ENCODE measurements around the gene KIRREL3.

Gene KIRREL3

GRCh38 chr11:126645186-126645585 lies 355.4 kb downstream of the KIRREL3 start:
- Histone ChIP-seq H2AFZ (ENCODE audit: low read depth, low read length, severe bottlenecking) (no peak overlapping the region), H3K9me2 (replicated peaks; ENCODE audit: insufficient read depth, low read length) (no peaks in the 10 kb centered on the region), H3K4me3 (ENCODE audit: insufficient read depth, low read length, poor library complexity, severe bottlenecking) (no peak overlapping the region), H3K36me3 (ENCODE audit: low read length) (no peaks in the 10 kb centered on the region), H3K4me2 (ENCODE audit: low read depth, low read length, poor library complexity, severe bottlenecking) (no peak overlapping the region), H3K79me2 (ENCODE audit: insufficient read depth, low read length) (no peaks in the 10 kb centered on the region), H3K27me3 (ENCODE audit: low read length) (no peaks in the 10 kb centered on the region), H3F3A (ENCODE audit: insufficient read depth) (no peaks in the 10 kb centered on the region), H4K20me1 (ENCODE audit: low read depth, low read length) (no peaks in the 10 kb centered on the region), H3K9me3 (ENCODE audit: insufficient read depth, low read length) (no peaks in the 10 kb centered on the region), H3K9ac (ENCODE audit: low read length) (no peak overlapping the region), H3K27ac (ENCODE audit: low read depth, low read length) (no peak overlapping the region)
- TF ChIP-seq EZH2phosphoT487 (conservative IDR thresholded peaks at IDR 0.05; ENCODE audit: low read length), result no peak

- H3K9ac ChIP-seq (ENCODE audit: low read length), result no peak overlapping the region
- H3K9me2 ChIP-seq (replicated peaks; ENCODE audit: insufficient read depth, low read length), result no peaks in the 10 kb centered on the region
- no peak overlapping the region for H3K4me2 ChIP-seq (ENCODE audit: low read depth, low read length, poor library complexity, severe bottlenecking)
- no peak overlapping the region for H2AFZ ChIP-seq (ENCODE audit: low read depth, low read length, severe bottlenecking)
- no peaks in the 10 kb centered on the region for H3K27me3 ChIP-seq (ENCODE audit: low read length)
- H3K27ac ChIP-seq (ENCODE audit: low read depth, low read length), result no peak overlapping the region
- no peaks in the 10 kb centered on the region for H3K79me2 ChIP-seq (ENCODE audit: insufficient read depth, low read length)
- no peak overlapping the region for H3K4me3 ChIP-seq (ENCODE audit: insufficient read depth, low read length, poor library complexity, severe bottlenecking)
- no peaks in the 10 kb centered on the region for H4K20me1 ChIP-seq (ENCODE audit: low read depth, low read length)
- no peaks in the 10 kb centered on the region for H3F3A ChIP-seq (ENCODE audit: insufficient read depth)
- H3K9me3 ChIP-seq (ENCODE audit: insufficient read depth, low read length), result no peaks in the 10 kb centered on the region
- no peaks in the 10 kb centered on the region for H3K36me3 ChIP-seq (ENCODE audit: low read length)
- TF ChIP-seq EZH2phosphoT487 (conservative IDR thresholded peaks at IDR 0.05; ENCODE audit: low read length), result no peak
- TF ChIP-seq, protein P1, sequence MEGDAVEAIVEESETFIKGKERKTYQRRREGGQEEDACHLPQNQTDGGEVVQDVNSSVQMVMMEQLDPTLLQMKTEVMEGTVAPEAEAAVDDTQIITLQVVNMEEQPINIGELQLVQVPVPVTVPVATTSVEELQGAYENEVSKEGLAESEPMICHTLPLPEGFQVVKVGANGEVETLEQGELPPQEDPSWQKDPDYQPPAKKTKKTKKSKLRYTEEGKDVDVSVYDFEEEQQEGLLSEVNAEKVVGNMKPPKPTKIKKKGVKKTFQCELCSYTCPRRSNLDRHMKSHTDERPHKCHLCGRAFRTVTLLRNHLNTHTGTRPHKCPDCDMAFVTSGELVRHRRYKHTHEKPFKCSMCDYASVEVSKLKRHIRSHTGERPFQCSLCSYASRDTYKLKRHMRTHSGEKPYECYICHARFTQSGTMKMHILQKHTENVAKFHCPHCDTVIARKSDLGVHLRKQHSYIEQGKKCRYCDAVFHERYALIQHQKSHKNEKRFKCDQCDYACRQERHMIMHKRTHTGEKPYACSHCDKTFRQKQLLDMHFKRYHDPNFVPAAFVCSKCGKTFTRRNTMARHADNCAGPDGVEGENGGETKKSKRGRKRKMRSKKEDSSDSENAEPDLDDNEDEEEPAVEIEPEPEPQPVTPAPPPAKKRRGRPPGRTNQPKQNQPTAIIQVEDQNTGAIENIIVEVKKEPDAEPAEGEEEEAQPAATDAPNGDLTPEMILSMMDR (IDR thresholded peaks at IDR 0.05; ENCODE audit: insufficient read depth, low read length, poor library complexity, severe bottlenecking), result no peak
Observed at GRCh38 chr11:126640186-126640585, 360.4 kb downstream of the KIRREL3 start.

- Histone ChIP-seq H3F3A (ENCODE audit: insufficient read depth) (no peaks in the 10 kb centered on the region), H3K9me2 (replicated peaks; ENCODE audit: insufficient read depth, low read length) (no peaks in the 10 kb centered on the region), H3K27ac (ENCODE audit: low read depth, low read length) (no peak overlapping the region), H3K9me3 (ENCODE audit: insufficient read depth, low read length) (no peaks in the 10 kb centered on the region), H4K20me1 (ENCODE audit: low read depth, low read length) (no peaks in the 10 kb centered on the region), H3K4me2 (ENCODE audit: low read depth, low read length, poor library complexity, severe bottlenecking) (no peak overlapping the region), H3K79me2 (ENCODE audit: insufficient read depth, low read length) (no peaks in the 10 kb centered on the region), H3K4me3 (ENCODE audit: insufficient read depth, low read length, poor library complexity, severe bottlenecking) (no peak overlapping the region), H3K27me3 (ENCODE audit: low read length) (no peaks in the 10 kb centered on the region), H3K9ac (ENCODE audit: low read length) (no peak overlapping the region), H2AFZ (ENCODE audit: low read depth, low read length, severe bottlenecking) (no peak overlapping the region), H3K36me3 (ENCODE audit: low read length) (no peaks in the 10 kb centered on the region)
- TF ChIP-seq, protein P1 (IDR thresholded peaks at IDR 0.05; ENCODE audit: insufficient read depth, low read length, poor library complexity, severe bottlenecking), result no peak
- no peak for TF ChIP-seq EZH2phosphoT487 (conservative IDR thresholded peaks at IDR 0.05; ENCODE audit: low read length)
Observed at GRCh38 chr11:126639692-126640091, 360.9 kb downstream of the KIRREL3 start.

DNA sequence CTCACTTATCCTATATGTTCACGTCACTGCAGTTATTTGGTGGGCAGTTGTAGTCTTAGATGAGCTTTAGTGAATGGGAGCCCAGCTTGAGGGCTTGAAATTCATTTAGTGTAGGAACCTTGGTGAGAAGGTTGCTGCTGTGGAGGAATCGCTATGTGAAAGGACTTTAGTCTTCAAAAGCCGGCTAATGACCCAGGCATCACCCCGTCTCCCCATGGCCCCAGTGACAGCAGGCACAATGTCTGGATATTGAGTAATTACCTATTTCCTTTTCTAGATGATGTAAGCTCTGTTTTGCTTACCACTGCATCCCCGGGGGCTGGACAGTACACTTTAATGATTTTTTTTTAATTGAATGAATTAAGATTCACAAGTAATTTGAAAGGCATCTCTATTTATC lies 361.9 kb downstream of the KIRREL3 start:
- H3K27me3 ChIP-seq (ENCODE audit: low read length), result no peaks in the 10 kb centered on the region
- no peak overlapping the region for H3K4me2 ChIP-seq (ENCODE audit: low read depth, low read length, poor library complexity, severe bottlenecking)
- no peaks in the 10 kb centered on the region for H3K79me2 ChIP-seq (ENCODE audit: insufficient read depth, low read length)
- TF ChIP-seq, protein P1 (IDR thresholded peaks at IDR 0.05; ENCODE audit: insufficient read depth, low read length, poor library complexity, severe bottlenecking), result no peak
- TF ChIP-seq EZH2phosphoT487 (conservative IDR thresholded peaks at IDR 0.05; ENCODE audit: low read length), result no peak
- no peaks in the 10 kb centered on the region for H3K9me2 ChIP-seq (replicated peaks; ENCODE audit: insufficient read depth, low read length)
- H4K20me1 ChIP-seq (ENCODE audit: low read depth, low read length), result no peaks in the 10 kb centered on the region
- no peak overlapping the region for H3K4me3 ChIP-seq (ENCODE audit: insufficient read depth, low read length, poor library complexity, severe bottlenecking)
- no peak overlapping the region for H3K27ac ChIP-seq (ENCODE audit: low read depth, low read length)
- no peaks in the 10 kb centered on the region for H3F3A ChIP-seq (ENCODE audit: insufficient read depth)
- no peak overlapping the region for H2AFZ ChIP-seq (ENCODE audit: low read depth, low read length, severe bottlenecking)
- no peak overlapping the region for H3K9ac ChIP-seq (ENCODE audit: low read length)
- H3K36me3 ChIP-seq (ENCODE audit: low read length), result no peaks in the 10 kb centered on the region
- no peaks in the 10 kb centered on the region for H3K9me3 ChIP-seq (ENCODE audit: insufficient read depth, low read length)

All from SU-DHL-6 (cell line).